ENCODE results near the gene MFSD1. TPM values are rescaled to one million over a fixed set of nuclear protein-coding genes. Genes with fewer than 3 reads are reported as not detected.

Gene MFSD1
- total and polyA plus RNA-seq, 9 of the 15 experiments (the other 6 are each of a cell fraction or from before 2014, with no cell fraction given) = 8.7 to 49.5 (median 28.6) TPM

GRCh38 chr3:158790901-158791589 is 10.8 kb upstream of the MFSD1 start (continued):
- TF ChIP-seq ZNF668 (CRISPR knock-in tag; IDR thresholded peaks at IDR 0.05) = no peak
- TF ChIP-seq, protein P1, sequence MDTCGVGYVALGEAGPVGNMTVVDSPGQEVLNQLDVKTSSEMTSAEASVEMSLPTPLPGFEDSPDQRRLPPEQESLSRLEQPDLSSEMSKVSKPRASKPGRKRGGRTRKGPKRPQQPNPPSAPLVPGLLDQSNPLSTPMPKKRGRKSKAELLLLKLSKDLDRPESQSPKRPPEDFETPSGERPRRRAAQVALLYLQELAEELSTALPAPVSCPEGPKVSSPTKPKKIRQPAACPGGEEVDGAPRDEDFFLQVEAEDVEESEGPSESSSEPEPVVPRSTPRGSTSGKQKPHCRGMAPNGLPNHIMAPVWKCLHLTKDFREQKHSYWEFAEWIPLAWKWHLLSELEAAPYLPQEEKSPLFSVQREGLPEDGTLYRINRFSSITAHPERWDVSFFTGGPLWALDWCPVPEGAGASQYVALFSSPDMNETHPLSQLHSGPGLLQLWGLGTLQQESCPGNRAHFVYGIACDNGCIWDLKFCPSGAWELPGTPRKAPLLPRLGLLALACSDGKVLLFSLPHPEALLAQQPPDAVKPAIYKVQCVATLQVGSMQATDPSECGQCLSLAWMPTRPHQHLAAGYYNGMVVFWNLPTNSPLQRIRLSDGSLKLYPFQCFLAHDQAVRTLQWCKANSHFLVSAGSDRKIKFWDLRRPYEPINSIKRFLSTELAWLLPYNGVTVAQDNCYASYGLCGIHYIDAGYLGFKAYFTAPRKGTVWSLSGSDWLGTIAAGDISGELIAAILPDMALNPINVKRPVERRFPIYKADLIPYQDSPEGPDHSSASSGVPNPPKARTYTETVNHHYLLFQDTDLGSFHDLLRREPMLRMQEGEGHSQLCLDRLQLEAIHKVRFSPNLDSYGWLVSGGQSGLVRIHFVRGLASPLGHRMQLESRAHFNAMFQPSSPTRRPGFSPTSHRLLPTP (IDR thresholded peaks at IDR 0.05; ENCODE audit: borderline replicate concordance, extremely low read depth, insufficient read length) = no peak
- no peak for TF ChIP-seq ZNF778 (CRISPR knock-in tag; IDR thresholded peaks at IDR 0.05)
- TF ChIP-seq ILF3 (IDR thresholded peaks at IDR 0.05; ENCODE audit: borderline replicate concordance) = peak; percentile 37; the same call in 1 of the 2 replicates
- no peak for TF ChIP-seq PCBP2 (IDR thresholded peaks at IDR 0.05; ENCODE audit: low read depth, low read length, poor library complexity, severe bottlenecking)
- no peak for TF ChIP-seq KDM5B (IDR thresholded peaks at IDR 0.05; ENCODE audit: insufficient replicate concordance, low read depth, low read length)
- TF ChIP-seq NFIC (IDR thresholded peaks at IDR 0.05) = no peak
- TF ChIP-seq XRCC3 (IDR thresholded peaks at IDR 0.05) = no peak
- no peak for TF ChIP-seq ATF4 (CRISPR knock-in tag; IDR thresholded peaks at IDR 0.05)
- TF ChIP-seq ZNF197 (CRISPR knock-in tag; IDR thresholded peaks at IDR 0.05; ENCODE audit: low read depth) = no peak
- TF ChIP-seq, protein P2, sequence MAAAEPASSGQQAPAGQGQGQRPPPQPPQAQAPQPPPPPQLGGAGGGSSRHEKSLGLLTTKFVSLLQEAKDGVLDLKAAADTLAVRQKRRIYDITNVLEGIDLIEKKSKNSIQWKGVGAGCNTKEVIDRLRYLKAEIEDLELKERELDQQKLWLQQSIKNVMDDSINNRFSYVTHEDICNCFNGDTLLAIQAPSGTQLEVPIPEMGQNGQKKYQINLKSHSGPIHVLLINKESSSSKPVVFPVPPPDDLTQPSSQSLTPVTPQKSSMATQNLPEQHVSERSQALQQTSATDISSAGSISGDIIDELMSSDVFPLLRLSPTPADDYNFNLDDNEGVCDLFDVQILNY (CRISPR knock-in tag; IDR thresholded peaks at IDR 0.05) = no peak
- TF ChIP-seq, protein P3, sequence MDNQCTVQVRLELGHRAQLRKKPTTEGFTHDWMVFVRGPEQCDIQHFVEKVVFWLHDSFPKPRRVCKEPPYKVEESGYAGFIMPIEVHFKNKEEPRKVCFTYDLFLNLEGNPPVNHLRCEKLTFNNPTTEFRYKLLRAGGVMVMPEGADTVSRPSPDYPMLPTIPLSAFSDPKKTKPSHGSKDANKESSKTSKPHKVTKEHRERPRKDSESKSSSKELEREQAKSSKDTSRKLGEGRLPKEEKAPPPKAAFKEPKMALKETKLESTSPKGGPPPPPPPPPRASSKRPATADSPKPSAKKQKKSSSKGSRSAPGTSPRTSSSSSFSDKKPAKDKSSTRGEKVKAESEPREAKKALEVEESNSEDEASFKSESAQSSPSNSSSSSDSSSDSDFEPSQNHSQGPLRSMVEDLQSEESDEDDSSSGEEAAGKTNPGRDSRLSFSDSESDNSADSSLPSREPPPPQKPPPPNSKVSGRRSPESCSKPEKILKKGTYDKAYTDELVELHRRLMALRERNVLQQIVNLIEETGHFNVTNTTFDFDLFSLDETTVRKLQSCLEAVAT (IDR thresholded peaks at IDR 0.05) = no peak
- TF ChIP-seq ZBED1 (IDR thresholded peaks at IDR 0.05) = no peak
- no peak for TF ChIP-seq CHD1 (IDR thresholded peaks at IDR 0.05; ENCODE audit: low read length)
- TF ChIP-seq KLF16 (IDR thresholded peaks at IDR 0.05) = peak; percentile 29; the same call in 1 of the 2 replicates
- TF ChIP-seq ZNF143 (CRISPR knock-in tag; IDR thresholded peaks at IDR 0.05) = no peak
- no peak for TF ChIP-seq KLF6 (CRISPR knock-in tag; IDR thresholded peaks at IDR 0.05; ENCODE audit: borderline replicate concordance)
- no peak for TF ChIP-seq BDP1 (IDR thresholded peaks at IDR 0.05; ENCODE audit: insufficient read depth, insufficient read length)
- TF ChIP-seq CREM (IDR thresholded peaks at IDR 0.05; ENCODE audit: low read depth) = no peak
- no peak for TF ChIP-seq WHSC1 (IDR thresholded peaks at IDR 0.05; ENCODE audit: low read length)
- TF ChIP-seq NKRF (IDR thresholded peaks at IDR 0.05; ENCODE audit: borderline replicate concordance) = no peak; the same call in 1 of the 2 replicates

All from K562 (cell line).